HG03039 (cell line): ENCODE measurements around the gene ITGA6.

Experiments
- ATAC-seq: cut with Tn5 transposase; IDR thresholded peaks from one replicate; pipeline ENCODE4 v1.9.1; 2021; ENCODE audit warnings: mild to moderate bottlenecking, moderate library complexity; ENCODE audit not compliant: unreplicated experiment

Gene ITGA6

DNA sequence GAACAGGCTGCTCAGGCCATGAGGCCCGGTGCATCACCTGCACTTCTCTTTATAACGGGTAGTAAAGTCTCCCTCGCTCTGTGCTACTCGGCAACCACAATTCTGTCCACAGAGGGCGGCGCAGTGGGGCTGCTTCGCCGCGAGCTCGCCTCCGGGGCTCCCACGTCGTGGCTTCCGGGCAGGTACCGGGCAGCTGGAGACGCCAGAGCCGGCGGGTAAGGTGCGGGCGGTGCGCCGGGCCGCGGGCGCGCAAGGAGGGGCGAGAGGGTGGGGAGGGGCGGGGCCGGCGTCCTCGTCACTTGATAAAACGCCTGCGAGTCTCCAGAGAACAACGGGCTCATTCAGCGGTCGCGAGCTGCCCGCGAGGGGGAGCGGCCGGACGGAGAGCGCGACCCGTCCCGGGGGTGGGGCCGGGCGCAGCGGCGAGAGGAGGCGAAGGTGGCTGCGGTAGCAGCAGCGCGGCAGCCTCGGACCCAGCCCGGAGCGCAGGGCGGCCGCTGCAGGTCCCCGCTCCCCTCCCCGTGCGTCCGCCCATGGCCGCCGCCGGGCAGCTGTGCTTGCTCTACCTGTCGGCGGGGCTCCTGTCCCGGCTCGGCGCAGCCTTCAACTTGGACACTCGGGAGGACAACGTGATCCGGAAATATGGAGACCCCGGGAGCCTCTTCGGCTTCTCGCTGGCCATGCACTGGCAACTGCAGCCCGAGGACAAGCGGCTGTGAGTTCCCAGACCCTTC, at the start of gene ITGA6:
Gene ITGA6 (plus strand): TSS at position 331 of the 734 bp plus-strand sequence.
- no peak for ATAC-seq

DNA sequence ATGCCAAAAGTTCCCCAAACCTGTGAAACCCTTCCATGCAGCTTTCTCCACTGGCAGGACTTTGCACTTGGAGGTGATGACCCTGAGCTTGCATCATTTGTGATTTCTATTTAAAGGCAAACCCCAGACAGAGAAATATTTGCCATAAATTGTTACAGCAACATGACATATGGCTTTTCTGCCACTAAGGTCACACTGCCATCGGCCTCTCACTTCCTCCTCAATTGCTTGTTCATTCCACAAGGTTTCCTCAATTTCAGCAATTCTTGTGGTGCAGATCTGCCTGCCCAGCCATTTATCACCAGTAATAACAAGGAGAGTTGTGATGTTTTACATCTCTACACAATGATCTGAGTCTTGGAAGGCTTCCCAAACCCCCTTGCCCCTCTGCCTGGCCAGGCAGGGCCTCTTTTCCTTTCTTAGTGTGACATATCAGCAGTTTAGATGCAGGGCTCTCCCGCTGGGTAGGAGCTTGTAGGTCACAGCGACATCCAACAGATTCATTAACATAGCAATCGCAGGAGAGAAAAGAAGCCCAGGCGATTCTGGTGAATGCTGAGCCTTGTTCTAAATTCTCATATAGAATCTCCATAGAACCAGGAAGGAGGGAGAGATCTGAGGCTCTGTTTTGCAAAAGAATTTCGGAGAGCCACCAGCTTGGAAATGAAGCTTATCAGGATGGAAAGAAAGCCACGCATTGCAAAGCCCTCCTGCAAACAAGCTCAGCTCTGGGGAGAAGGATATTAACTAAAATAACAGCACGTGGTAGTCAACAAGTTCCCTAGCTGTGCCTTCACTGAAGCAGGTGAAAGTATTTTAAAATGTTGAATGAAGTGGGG, 46.7 kb upstream of the ITGA6 start:
- ATAC-seq: no peak

GRCh38 chr2:172381275-172382027, 45.9 kb upstream of the ITGA6 start:
- ATAC-seq: no peak

GRCh38 chr2:172387361-172387760, 40.0 kb upstream of the ITGA6 start:
- no peak for ATAC-seq

DNA sequence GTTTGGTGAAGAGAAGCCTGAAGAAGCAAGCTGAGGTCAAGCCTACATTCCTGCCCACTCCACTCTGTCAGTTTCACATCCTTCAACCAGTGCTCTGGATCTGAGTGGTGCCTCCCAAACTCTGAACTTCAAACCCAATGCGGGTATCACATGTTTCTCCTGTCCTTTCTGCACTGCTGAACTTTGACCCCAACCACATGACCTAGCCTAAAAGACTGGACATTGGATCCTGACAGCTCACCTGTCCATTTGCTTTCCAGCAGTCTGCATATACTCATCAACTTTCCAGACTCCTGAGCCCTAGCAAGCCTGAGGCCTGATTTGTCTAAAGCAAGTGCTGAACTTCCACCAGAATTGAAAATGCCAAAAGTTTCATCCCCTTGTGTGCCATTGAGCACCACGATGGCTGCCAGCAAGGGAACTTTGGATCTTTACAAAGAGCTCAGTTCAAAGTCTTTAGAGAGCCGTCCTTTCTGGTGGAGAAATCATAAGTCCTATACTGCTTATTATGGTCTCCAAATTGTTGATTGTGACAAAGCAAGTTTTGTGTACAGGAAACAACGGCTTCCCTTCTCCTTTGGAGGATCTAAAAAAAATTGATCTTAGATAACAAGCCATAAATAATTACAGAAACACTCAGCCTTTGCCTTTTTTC, 37.6 kb upstream of the ITGA6 start:
- ATAC-seq: no peak

DNA sequence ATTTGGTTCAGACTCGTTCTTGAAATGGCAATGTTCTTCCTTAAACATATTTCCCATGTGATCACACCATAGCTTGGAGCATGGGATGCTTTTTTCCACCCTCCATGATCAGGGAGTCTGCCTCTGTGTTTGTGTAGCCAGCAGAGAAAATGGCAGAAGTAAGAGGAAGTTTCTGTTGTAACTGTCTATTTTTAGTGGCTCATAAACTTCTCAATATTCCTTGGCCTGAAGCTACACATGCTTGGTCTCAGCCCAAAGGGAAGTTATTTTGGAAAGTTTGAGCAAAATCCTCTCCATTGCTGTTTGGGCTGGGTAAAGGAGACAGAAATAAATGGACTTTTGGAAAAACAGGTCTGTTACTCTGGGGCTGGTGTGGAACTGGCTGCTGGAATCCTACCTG, 33.4 kb upstream of the ITGA6 start:
- ATAC-seq: no peak

DNA sequence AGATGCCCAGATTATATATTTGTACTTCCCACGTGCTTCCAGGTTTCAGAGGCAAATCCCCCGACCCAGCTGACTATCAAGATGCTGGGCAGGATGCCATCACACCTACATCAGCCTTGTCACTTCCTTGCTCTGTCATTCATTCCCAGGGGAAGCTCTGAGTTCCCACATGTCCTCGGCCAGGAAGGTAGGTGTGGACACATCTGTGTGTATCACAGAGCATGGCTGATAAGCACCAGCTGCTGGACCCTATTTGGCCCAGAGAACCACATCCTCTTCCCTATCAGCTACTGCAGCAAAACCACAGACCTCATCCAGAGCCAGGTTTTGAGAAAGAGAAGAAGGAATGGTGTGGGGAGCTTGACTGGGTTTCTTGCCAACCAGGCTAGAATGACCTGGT, 31.9 kb upstream of the ITGA6 start:
- no peak for ATAC-seq

DNA sequence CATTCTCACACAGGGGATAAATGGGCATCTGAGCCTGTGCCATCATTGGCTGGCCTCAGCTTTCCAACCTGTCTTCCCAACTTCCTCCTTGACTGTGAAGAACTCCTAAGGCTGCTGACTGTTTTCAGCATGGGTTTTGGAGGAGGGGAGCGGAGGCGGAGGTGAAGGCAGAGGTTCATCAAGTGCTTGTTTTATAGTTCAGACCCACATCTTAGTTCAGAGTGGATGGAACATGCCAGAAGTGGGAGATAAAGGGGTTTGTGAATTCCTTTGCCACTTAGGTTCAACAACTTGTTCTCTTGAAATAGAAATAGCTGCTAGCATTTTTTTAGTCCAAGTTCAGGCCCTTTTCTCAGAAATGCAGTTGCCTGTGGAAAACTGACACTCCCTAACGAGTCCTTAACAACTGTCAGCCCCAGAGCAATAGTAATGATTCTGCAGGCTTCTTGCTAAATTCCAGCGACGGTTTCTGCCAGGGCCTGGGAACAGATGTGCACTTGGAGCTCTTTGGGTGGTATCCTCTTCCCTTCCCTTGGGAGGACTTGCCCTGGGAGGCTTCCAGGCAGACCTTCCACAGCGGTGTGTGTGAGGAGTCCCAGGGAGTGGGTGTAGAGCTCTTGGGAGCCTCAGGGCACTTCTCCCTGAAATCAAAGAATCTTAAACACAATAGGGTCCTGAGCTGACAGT, 30.1 kb upstream of the ITGA6 start:
- no peak for ATAC-seq

DNA sequence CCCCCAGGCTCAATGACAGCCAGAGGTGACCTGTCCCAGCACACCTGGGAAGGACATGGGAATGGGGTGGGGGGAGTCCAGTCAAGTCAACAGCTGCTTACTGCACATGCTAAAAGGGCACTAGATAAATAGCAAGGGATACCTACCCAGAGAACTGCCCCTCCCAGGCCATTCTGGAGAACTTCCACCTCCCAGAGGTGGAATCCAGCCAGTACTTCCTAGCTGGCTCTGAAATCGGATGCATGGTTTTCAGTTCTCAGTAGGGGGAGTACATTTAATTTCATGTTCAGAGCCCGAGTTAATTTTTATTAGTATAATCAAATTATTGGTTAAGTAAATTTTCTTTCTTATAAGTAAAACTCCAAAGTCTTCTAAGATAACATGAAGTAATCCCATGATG, 28.9 kb upstream of the ITGA6 start:
- ATAC-seq: no peak

GRCh38 chr2:172399765-172400164, 27.6 kb upstream of the ITGA6 start:
- ATAC-seq: no peak

DNA sequence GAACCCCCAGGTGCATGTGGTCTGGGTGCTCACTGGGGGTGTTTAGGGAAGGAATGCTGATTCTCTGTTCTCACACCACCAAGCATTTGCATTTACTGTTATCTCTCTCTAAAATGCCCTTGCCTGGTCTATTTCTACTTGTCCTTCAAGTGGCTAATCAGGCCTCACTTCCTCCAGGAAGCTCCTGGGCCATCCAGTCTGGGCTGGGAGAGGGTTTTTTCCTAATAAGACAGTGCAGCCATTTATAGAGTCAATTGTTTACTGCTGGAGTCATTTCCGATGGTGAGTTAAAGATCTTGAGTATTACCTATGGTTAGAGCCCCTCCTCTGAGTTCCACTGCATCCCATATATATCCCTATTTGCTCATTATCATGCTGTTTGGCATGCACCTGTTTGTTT, 25.2 kb upstream of the ITGA6 start:
- ATAC-seq: no peak

DNA sequence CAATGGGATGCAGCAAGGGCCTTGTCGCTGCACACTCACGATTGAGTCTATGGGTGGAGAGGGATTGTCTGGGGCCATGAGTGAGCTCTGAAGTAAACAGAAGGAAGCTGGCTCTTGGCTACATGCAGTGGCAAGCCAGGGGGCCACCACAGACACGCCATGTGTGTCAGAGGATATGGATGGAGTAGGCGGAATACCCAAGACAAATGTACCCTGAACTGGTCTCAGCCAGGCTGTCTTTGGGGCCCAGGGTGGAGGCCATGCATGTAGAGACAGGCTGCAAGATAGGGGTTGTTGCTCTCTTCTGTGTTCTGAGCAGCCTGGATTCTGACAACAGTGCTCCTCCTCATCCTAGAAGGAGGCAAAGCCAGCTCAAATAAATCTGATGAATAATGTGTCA, 24.0 kb upstream of the ITGA6 start:
- no peak for ATAC-seq

- no peak for ATAC-seq
Measured at GRCh38 chr2:172403881-172404468, 23.4 kb upstream of the ITGA6 start.

DNA sequence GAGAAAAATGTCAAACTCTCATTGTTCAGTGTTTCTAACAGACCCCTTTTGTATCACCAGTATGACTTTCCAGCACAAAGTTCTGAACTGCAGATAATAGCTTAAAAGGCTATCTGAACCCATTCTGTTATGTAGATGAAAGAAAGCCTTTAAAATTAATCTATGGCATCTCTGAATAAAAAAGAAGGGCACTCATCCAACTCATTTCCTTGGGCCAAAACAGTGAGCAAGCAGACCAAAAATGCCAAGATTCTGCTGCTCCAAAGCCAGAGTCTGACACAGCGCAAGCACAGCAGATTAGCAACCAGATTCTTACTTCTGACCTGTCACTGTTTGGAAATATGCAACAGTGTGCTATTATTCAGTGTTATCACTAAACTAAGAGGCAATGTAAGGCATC, 22.6 kb upstream of the ITGA6 start:
- no peak for ATAC-seq

- ATAC-seq: no peak
Measured at GRCh38 chr2:172405673-172406072, 21.7 kb upstream of the ITGA6 start.

- ATAC-seq: no peak
Measured at GRCh38 chr2:172408143-172408766, 19.1 kb upstream of the ITGA6 start.

DNA sequence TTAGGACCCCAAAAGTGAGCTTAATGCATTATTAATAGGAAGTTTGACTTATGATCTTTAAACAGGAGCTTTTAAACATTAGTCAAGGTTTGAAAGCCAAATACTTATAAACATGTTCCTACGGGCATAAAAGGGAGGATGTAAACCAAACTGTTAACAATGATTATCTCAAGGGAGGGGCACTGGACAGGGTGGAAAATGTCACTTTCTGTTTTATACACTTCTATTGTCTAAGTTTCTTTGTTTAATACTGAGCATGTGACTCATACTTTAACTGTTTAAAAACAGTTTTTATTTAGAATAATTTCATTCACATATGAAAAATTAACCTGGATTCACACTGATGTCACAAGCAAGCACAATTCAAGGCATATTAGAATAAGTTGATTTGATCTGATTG, 18.3 kb upstream of the ITGA6 start:
- ATAC-seq: no peak

GRCh38 chr2:172412984-172413492, 14.3 kb upstream of the ITGA6 start:
- ATAC-seq: no peak

DNA sequence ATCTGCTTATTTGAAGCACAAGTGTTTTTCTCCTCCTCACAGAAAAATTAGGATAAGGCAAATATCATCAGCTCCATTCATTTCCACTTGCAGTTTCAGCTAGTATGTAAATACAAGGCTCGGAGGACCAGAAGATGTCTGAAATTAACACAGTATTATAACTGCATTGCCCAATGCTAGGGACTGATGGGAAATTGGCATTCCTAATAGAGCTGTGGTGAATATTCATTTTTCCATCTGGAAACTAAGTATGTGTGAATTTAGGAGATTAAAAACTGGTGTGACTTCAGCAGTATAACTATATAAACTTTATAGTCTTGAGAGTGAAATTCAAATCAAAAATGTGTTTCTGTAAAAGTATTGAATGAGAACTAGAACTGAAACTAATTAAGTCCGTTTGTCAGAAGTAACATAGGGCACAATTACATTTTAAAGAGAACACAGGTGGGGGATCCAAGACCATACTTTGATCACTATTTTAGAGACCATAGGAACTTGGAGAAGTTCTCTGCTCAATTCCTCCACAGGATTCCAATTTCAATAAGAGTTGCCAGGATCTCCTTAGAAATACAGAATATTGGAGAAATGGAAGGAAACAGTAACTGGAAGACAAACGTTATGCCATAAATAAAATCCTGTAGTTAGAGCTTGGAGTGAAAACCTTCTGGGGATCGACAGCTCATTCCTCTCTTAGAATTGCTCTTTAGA, 12.1 kb upstream of the ITGA6 start:
- ATAC-seq: no peak
